H9 (cell line): Measurements from ENCODE around the gene CEACAM16. TPM values are rescaled to one million over a fixed set of nuclear protein-coding genes. Genes with fewer than 3 reads are reported as not detected.

Source experiments
- DNase-seq: peaks from one replicate; pipeline ENCODE4 v3.0.0-alpha.2; 2017
- H2AFZ ChIP-seq: one replicate; pipeline ENCODE4 v1.6.1; 2013; ENCODE audit warnings: mild to moderate bottlenecking, low read length, control low read depth, moderate library complexity
- H2AK5ac ChIP-seq: 2 replicates; pipeline ENCODE4 v1.6.1; 2013; ENCODE audit warnings: low read length, control low read depth, mixed read lengths; ENCODE audit not compliant: insufficient read length
- H2BK120ac ChIP-seq: one replicate; pipeline ENCODE4 v1.6.1; 2013; ENCODE audit warnings: low read depth, mild to moderate bottlenecking, low read length, control low read depth, inconsistent platforms; ENCODE audit not compliant: poor library complexity, severe bottlenecking
- H2BK12ac ChIP-seq: 2 replicates; pipeline ENCODE4 v1.6.1; 2013; ENCODE audit warnings: low read length, control low read depth, mixed read lengths, low read depth; ENCODE audit not compliant: insufficient read length
- H2BK15ac ChIP-seq: 2 replicates; pipeline ENCODE4 v1.6.1; 2013; ENCODE audit warnings: low read depth, low read length, control low read depth
- H2BK20ac ChIP-seq: one replicate; pipeline ENCODE4 v1.6.1; 2013; ENCODE audit warnings: low read depth, mild to moderate bottlenecking, low read length, control low read depth, inconsistent platforms; ENCODE audit not compliant: poor library complexity, severe bottlenecking
- H2BK5ac ChIP-seq: 2 replicates; pipeline ENCODE4 v1.6.1; 2013; ENCODE audit warnings: low read length, control low read depth, mixed read lengths; ENCODE audit not compliant: insufficient read length
- H3K14ac ChIP-seq: 2 replicates; pipeline ENCODE4 v1.6.1; 2013; ENCODE audit warnings: low read length, control low read depth; ENCODE audit not compliant: insufficient read depth
- H3K18ac ChIP-seq: 2 replicates; pipeline ENCODE4 v1.6.1; 2013; ENCODE audit warnings: low read depth, mild to moderate bottlenecking, mixed read lengths, low read length, control low read depth; ENCODE audit not compliant: insufficient read length
- H3K23ac ChIP-seq: 2 replicates; pipeline ENCODE4 v1.6.1; 2013; ENCODE audit warnings: low read length, control low read depth, mixed read lengths, low read depth; ENCODE audit not compliant: insufficient read length
- H3K23me2 ChIP-seq: 2 replicates; pipeline ENCODE4 v1.6.1; 2013; ENCODE audit warnings: low read depth, mild to moderate bottlenecking, mixed read lengths, low read length, control low read depth; ENCODE audit not compliant: insufficient read length, poor library complexity, severe bottlenecking
- H3K27ac ChIP-seq: 2 replicates; pipeline ENCODE4 v1.5.1; 2013; ENCODE audit warnings: low read length, control low read depth, mixed read lengths, low read depth; ENCODE audit not compliant: insufficient read length
- H3K27me3 ChIP-seq: 2 replicates; pipeline ENCODE4 v1.6.1; 2013; ENCODE audit warnings: low read length, control low read depth, inconsistent platforms; ENCODE audit not compliant: insufficient read depth
- H3K4ac ChIP-seq: 2 replicates; pipeline ENCODE4 v1.6.1; 2013; ENCODE audit warnings: low read depth, mild to moderate bottlenecking, control low read depth, inconsistent platforms, low read length, moderate library complexity
- H3K4me1 ChIP-seq: 2 replicates; pipeline ENCODE4 v1.6.1; 2013; ENCODE audit warnings: low read length, control low read depth, inconsistent platforms; ENCODE audit not compliant: insufficient read depth
- H3K4me2 ChIP-seq: 2 replicates; pipeline ENCODE4 v1.6.1; 2013; ENCODE audit warnings: low read length, control low read depth, mixed read lengths; ENCODE audit not compliant: insufficient read length, insufficient read depth
- H3K56ac ChIP-seq: 2 replicates; pipeline ENCODE4 v1.6.1; 2013; ENCODE audit warnings: low read depth, mild to moderate bottlenecking, mixed read lengths, low read length, control low read depth; ENCODE audit not compliant: insufficient read length
- H3K79me1 ChIP-seq: 2 replicates; pipeline ENCODE4 v1.6.1; 2013; ENCODE audit warnings: low read depth, mild to moderate bottlenecking, moderate library complexity, low read length, control low read depth, inconsistent platforms; ENCODE audit not compliant: insufficient read depth, poor library complexity, severe bottlenecking
- H3K79me2 ChIP-seq: 2 replicates; pipeline ENCODE4 v1.6.1; 2013; ENCODE audit warnings: low read length, control low read depth, inconsistent platforms; ENCODE audit not compliant: insufficient read depth
- H3K9ac ChIP-seq: 2 replicates; pipeline ENCODE4 v1.6.1; 2013; ENCODE audit warnings: low read length, control low read depth, mixed read lengths; ENCODE audit not compliant: insufficient read length; ENCODE audit errors: extremely low read depth
- H3K9me3 ChIP-seq: one replicate; pipeline ENCODE4 v1.6.1; 2013; ENCODE audit warnings: low read depth, low read length, inconsistent platforms; ENCODE audit not compliant: control insufficient read depth
- H3T11ph ChIP-seq: one replicate; pipeline ENCODE4 v1.6.1; 2013; ENCODE audit warnings: mild to moderate bottlenecking, low read length, control low read depth, inconsistent platforms
- H4K20me1 ChIP-seq: one replicate; pipeline ENCODE4 v1.6.1; 2013; ENCODE audit not compliant: control insufficient read depth, insufficient read length, insufficient read depth
- H4K5ac ChIP-seq: 2 replicates; pipeline ENCODE4 v1.6.1; 2013; ENCODE audit warnings: low read depth, mild to moderate bottlenecking, mixed read lengths, low read length, control low read depth; ENCODE audit not compliant: insufficient read length
- H4K8ac ChIP-seq: replicated peaks from 2 replicates; pipeline ENCODE4 v1.6.1; 2013; ENCODE audit warnings: low read length, control low read depth, mixed read lengths, low read depth; ENCODE audit not compliant: insufficient read length
- H4K91ac ChIP-seq: 2 replicates; pipeline ENCODE4 v1.6.1; 2013; ENCODE audit warnings: low read depth, mild to moderate bottlenecking, moderate library complexity, mixed read lengths, low read length, control low read depth; ENCODE audit not compliant: insufficient read length
- H3K27ac Mint-ChIP-seq, 3 experiments: 2 replicates in 2 of 3; 3 replicates in 1 of 3; pipeline ENCODE4 v1.8.0; 2020 to 2021; ENCODE audit warnings: mixed read lengths in 3 of 3, mild to moderate bottlenecking in 1 of 3, moderate library complexity in 1 of 3
- H3K27me3 Mint-ChIP-seq: 2 replicates; pipeline ENCODE4 v1.8.0; 2021; ENCODE audit warnings: low read depth, mild to moderate bottlenecking, moderate library complexity, mixed read lengths
- H3K36me3 Mint-ChIP-seq, 3 experiments: 2 replicates in 2 of 3; 3 replicates in 1 of 3; pipeline ENCODE4 v1.8.0; 2020 to 2021; ENCODE audit warnings: low read depth in 3 of 3, mixed read lengths in 3 of 3; ENCODE audit not compliant: insufficient read depth in 1 of 3
- H3K4me1 Mint-ChIP-seq, 2 experiments: 2 replicates each; pipeline ENCODE4 v1.8.0; 2020; ENCODE audit warnings: mixed read lengths in 2 of 2
- H3K4me3 Mint-ChIP-seq, 2 experiments: 2 replicates in 1 of 2; 3 replicates in 1 of 2; pipeline ENCODE4 v1.8.0; 2020 to 2021; ENCODE audit warnings: mild to moderate bottlenecking in 2 of 2, mixed read lengths in 2 of 2, moderate library complexity in 1 of 2
- H3K9me3 Mint-ChIP-seq, 2 experiments: 2 replicates in 1 of 2; 3 replicates in 1 of 2; pipeline ENCODE4 v1.8.0; 2020; ENCODE audit warnings: mild to moderate bottlenecking in 2 of 2, mixed read lengths in 2 of 2, moderate library complexity in 1 of 2
- WGBS: extraction: QIAGEN DNeasy Blood & Tissue Kit; methylation state at CpG from one replicate; pipeline ENCODE4 v1.1.7; 2013; ENCODE audit warnings: missing lambda C conversion rate, low lambda C conversion rate, mixed read lengths; ENCODE audit not compliant: insufficient read length; ENCODE audit errors: extremely low coverage; 5-methylcytosine and 5-hydroxymethylcytosine counted together
- total RNA-seq: library from RNA; stranded (reverse); gene quantifications from 2 replicates; pipeline ENCODE4 v1.2.1, GENCODE V29; 2021
- TF ChIP-seq, protein P1 (sequence below): fragments of 200-600 bp; sonication (generic); conservative IDR thresholded peaks from 3 replicates; pipeline ENCODE4 v1.8.0; 2021; ENCODE audit warnings: antibody characterized with exemption, mild to moderate bottlenecking

Gene CEACAM16
- total RNA-seq, 1 experiment from 2014 or later, result not detected

DNA sequence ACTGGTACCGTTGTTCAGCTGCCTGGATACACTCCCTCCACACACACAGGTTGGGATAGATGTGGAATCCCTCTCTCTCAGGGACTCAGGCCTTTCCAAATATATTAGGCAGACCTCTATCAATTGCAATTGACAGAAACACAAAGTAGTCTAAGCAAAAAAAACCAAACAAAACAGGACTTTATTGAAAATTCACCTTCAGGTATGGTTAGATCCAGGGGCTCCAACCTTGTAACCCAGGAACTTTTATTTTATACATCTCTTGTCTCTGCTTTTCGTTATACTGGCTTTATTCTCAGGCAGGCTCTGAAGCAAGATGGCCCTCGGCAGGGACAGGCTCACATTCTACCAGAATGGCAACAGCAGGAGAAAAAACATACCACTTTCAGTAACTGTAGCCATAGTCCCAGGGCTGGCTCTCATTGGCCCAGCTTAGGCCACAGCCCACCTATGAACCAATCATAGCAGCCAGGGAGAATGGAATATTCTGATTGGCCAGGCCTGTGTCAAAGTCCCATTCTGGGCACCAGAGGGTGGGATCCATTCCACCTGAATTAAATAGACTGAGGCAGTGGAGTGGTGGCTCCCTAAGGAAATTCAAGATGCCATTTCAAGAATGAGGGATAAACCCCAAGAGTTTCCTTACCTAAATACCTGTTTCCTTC is 40.8 kb upstream of the CEACAM16 start:
- Histone ChIP-seq H3K4me1 (no peaks in the 10 kb centered on the region), H2BK20ac (no peak overlapping the region), H2AFZ (no peak overlapping the region), H4K91ac (no peak overlapping the region), H2BK5ac (no peak overlapping the region), H4K20me1 (no peaks in the 10 kb centered on the region), H2AK5ac (no peak overlapping the region), H3K23ac (no peak overlapping the region), H4K5ac (no peak overlapping the region), H3K4ac (no peak overlapping the region), H2BK12ac (no peak overlapping the region), H3K27ac (no peak overlapping the region), H3K4me2 (no peak overlapping the region), H3K9me3 (no peaks in the 10 kb centered on the region), H3K56ac (no peak overlapping the region), H3K23me2 (no peaks in the 10 kb centered on the region), H3K79me2 (no peaks in the 10 kb centered on the region), H3K14ac (no peak overlapping the region), H3T11ph (no peak overlapping the region), H3K18ac (no peak overlapping the region), H3K9ac (no peak overlapping the region), H2BK15ac (no peak overlapping the region), H3K27me3 (no peaks in the 10 kb centered on the region), H4K8ac (no peak overlapping the region), H3K79me1 (no peaks in the 10 kb centered on the region), H2BK120ac (no peak overlapping the region)
- no CpG with 5 or more reads among the region's 3 CpGs for WGBS
- Mint-ChIP-seq H3K4me3 (no peak overlapping the region), H3K36me3 (peaks cover 36 to 82% (median 59%) of the 10 kb centered on the region in 3 experiments), H3K27ac (no peak overlapping the region), H3K27me3 (no peaks in the 10 kb centered on the region), H3K9me3 (peaks cover 2 to 4% of the 10 kb centered on the region in 2 experiments; a peak in 2 of 5 replicates), H3K4me1 (peaks cover 2 to 5% of the 10 kb centered on the region in 2 experiments; a peak in 2 of 4 replicates)
- TF ChIP-seq, protein P1, sequence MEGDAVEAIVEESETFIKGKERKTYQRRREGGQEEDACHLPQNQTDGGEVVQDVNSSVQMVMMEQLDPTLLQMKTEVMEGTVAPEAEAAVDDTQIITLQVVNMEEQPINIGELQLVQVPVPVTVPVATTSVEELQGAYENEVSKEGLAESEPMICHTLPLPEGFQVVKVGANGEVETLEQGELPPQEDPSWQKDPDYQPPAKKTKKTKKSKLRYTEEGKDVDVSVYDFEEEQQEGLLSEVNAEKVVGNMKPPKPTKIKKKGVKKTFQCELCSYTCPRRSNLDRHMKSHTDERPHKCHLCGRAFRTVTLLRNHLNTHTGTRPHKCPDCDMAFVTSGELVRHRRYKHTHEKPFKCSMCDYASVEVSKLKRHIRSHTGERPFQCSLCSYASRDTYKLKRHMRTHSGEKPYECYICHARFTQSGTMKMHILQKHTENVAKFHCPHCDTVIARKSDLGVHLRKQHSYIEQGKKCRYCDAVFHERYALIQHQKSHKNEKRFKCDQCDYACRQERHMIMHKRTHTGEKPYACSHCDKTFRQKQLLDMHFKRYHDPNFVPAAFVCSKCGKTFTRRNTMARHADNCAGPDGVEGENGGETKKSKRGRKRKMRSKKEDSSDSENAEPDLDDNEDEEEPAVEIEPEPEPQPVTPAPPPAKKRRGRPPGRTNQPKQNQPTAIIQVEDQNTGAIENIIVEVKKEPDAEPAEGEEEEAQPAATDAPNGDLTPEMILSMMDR, result no peak
- DNase-seq, result no peak
